Upper lobe of left lung (tissue), 6 donors: Measurements from ENCODE around the gene MAP2K5. TPM values are rescaled to one million over a fixed set of nuclear protein-coding genes. Genes with fewer than 3 reads are reported as not detected.

ENCODE experiments used
- ATAC-seq, 2 donors: fragments of 200-7000 bp; cut with Tn5 transposase; one replicate each; pipeline ENCODE4 v1.9.1; 2022; ENCODE audit warnings: mild to moderate bottlenecking in 2 of 2, moderate library complexity in 2 of 2; ENCODE audit not compliant: low FRiP score in 2 of 2
- DNase-seq, 2 donors: peaks; one replicate each; pipeline ENCODE4 v3.0.0-alpha.2; 2019 to 2020
- H3K27ac ChIP-seq, 4 donors: fragments of 200-600 bp; sonication (generic); one replicate each; pipeline ENCODE4 v1.5.1; 2016 to 2019
- H3K27me3 ChIP-seq, 4 donors: fragments of 200-600 bp; sonication (generic); one replicate each; pipeline ENCODE4 v1.5.1; 2017 to 2019
- H3K36me3 ChIP-seq, 4 donors: fragments of 200-600 bp; sonication (generic); one replicate each; pipeline ENCODE4 v1.5.1; 2016 to 2019
- H3K4me1 ChIP-seq, 4 donors: fragments of 200-600 bp; sonication (generic); one replicate each; pipeline ENCODE4 v1.5.1; 2018 to 2019
- H3K4me3 ChIP-seq, 4 donors: fragments of 200-600 bp; sonication (generic); one replicate each; pipeline ENCODE4 v1.5.1; 2017 to 2019; ENCODE audit warnings: mild to moderate bottlenecking in 2 of 4, moderate library complexity in 1 of 4
- H3K9me3 ChIP-seq, 4 donors: fragments of 200-600 bp; sonication (generic); one replicate each; pipeline ENCODE4 v1.5.1; 2018 to 2019
- CTCF ChIP-seq, 6 experiments: fragments of 450-650 bp in 4 of 6; fragments of 200-600 bp in 2 of 6; sonication (generic) in 2 of 6; IDR thresholded peaks; one replicate each; pipeline ENCODE4 v1.5.1; 2016 to 2019; ENCODE audit warnings: antibody characterized with exemption in 6 of 6
- EP300 ChIP-seq, 4 donors: sonication (generic); formaldehyde crosslinking; IDR thresholded peaks; one replicate each; pipeline ENCODE4 v1.5.1; 2017; ENCODE audit warnings: antibody characterized with exemption in 4 of 4, control low read depth in 2 of 4
- POLR2A ChIP-seq, 4 donors: fragments of 450-650 bp; IDR thresholded peaks; one replicate each; pipeline ENCODE4 v1.5.1; 2016 to 2017; ENCODE audit warnings: antibody characterized with exemption in 4 of 4, mild to moderate bottlenecking in 2 of 4
- POLR2AphosphoS5 ChIP-seq, 2 donors: sonication (generic); formaldehyde crosslinking; IDR thresholded peaks; one replicate each; pipeline ENCODE4 v1.5.1; 2017; ENCODE audit warnings: antibody characterized with exemption in 2 of 2
- WGBS, 2 donors: methylation state at CpG; one replicate each; pipeline ENCODE4 v1.1.5; 2017 to 2018; 5-methylcytosine and 5-hydroxymethylcytosine counted together
- total RNA-seq, 6 donors: library from RNA; depleted of rRNA in 4 of 6; stranded (reverse); fragments of >200 nt in 4 of 6; gene quantifications; one replicate each; pipeline versions ENCODE4 v1.1.0 to v1.2.1, GENCODE V29; 2016 to 2021
- donor health status: DM: no; HTN: no; CAD: no; lungs with moderate emphysema.
- donor health status: DM: no; HTN: yes; CAD: no; lungs with severe emphysema.

MAP2K5 gene
- total RNA-seq, 6 donors from 2014 or later, result 7.8 to 25.6 (median 16.0) TPM

- Histone ChIP-seq H3K4me1 (peaks cover 7 to 17% (median 13%) of the 10 kb centered on the region in 4 donors), H3K27ac (no peak overlapping the region), H3K9me3 (no peaks in the 10 kb centered on the region), H3K36me3 (peaks cover 0 to 3% (median 0%) of the 10 kb centered on the region in 4 donors), H3K4me3 (no peak overlapping the region), H3K27me3 (no peaks in the 10 kb centered on the region)
- no peak for TF ChIP-seq POLR2A (IDR thresholded peaks at IDR 0.05)
- DNase-seq, result no peak
- 40 to 82% methylated on average over 1 of the region's 1 CpG for WGBS, 2 donors
- ATAC-seq, result no peak
Observed at GRCh38 chr15:67744331-67745072, 202.0 kb downstream of the MAP2K5 start.

GRCh38 chr15:67745073-67746006 is 202.8 kb downstream of the MAP2K5 start:
- WGBS, 2 donors, result 85 to 86% methylated on average over 4 of the region's 4 CpGs
- no peak overlapping the region for H3K27ac ChIP-seq
- DNase-seq (no peak), ATAC-seq (no peak)
- H3K9me3 ChIP-seq, result no peaks in the 10 kb centered on the region
- H3K36me3 ChIP-seq, result peaks cover 0 to 3% (median 0%) of the 10 kb centered on the region in 4 donors
- no peaks in the 10 kb centered on the region for H3K27me3 ChIP-seq
- H3K4me1 ChIP-seq, result peaks cover 7 to 17% (median 13%) of the 10 kb centered on the region in 4 donors
- no peak overlapping the region for H3K4me3 ChIP-seq
- no peak for TF ChIP-seq CTCF (IDR thresholded peaks at IDR 0.05)
- TF ChIP-seq POLR2A (IDR thresholded peaks at IDR 0.05), result no peak
- no peak for TF ChIP-seq POLR2AphosphoS5 (IDR thresholded peaks at IDR 0.05)

- Histone ChIP-seq H3K4me1 (peaks cover 7 to 17% (median 13%) of the 10 kb centered on the region in 4 donors), H3K27me3 (no peaks in the 10 kb centered on the region), H3K9me3 (no peaks in the 10 kb centered on the region), H3K27ac (no peak overlapping the region), H3K36me3 (peaks cover 0 to 3% (median 0%) of the 10 kb centered on the region in 4 donors), H3K4me3 (no peak overlapping the region)
- ATAC-seq (peak in 1 of 2 donors; percentile 84), DNase-seq (no peak)
- no peak for TF ChIP-seq EP300 (IDR thresholded peaks at IDR 0.05)
- no peak for TF ChIP-seq POLR2A (IDR thresholded peaks at IDR 0.05)
- TF ChIP-seq POLR2AphosphoS5 (IDR thresholded peaks at IDR 0.05), result no peak
- TF ChIP-seq CTCF (IDR thresholded peaks at IDR 0.05), result no peak
- 43% methylated on average over 1 of the region's 1 CpG for WGBS, 2 donors
Observed at GRCh38 chr15:67746022-67746421, 203.5 kb downstream of the MAP2K5 start.

- no peak for ATAC-seq
- H3K36me3 ChIP-seq, result peaks cover 0 to 3% (median 0%) of the 10 kb centered on the region in 4 donors
- H3K4me3 ChIP-seq, result no peak overlapping the region
- WGBS, 2 donors, result 66 to 67% methylated on average over 4 of the region's 4 CpGs
- H3K27me3 ChIP-seq, result no peaks in the 10 kb centered on the region
- H3K4me1 ChIP-seq, result peaks cover 7 to 17% (median 13%) of the 10 kb centered on the region in 4 donors
- H3K27ac ChIP-seq, result no peak overlapping the region
- H3K9me3 ChIP-seq, result no peaks in the 10 kb centered on the region
- no peak for DNase-seq
- TF ChIP-seq POLR2A (IDR thresholded peaks at IDR 0.05), result no peak
- no peak for TF ChIP-seq POLR2AphosphoS5 (IDR thresholded peaks at IDR 0.05)
- no peak for TF ChIP-seq EP300 (IDR thresholded peaks at IDR 0.05)
Observed at GRCh38 chr15:67746450-67746849, 203.9 kb downstream of the MAP2K5 start.

GRCh38 chr15:67747921-67748320 is 205.4 kb downstream of the MAP2K5 start:
- Histone ChIP-seq H3K9me3 (no peaks in the 10 kb centered on the region), H3K27me3 (no peaks in the 10 kb centered on the region), H3K4me1 (peaks cover 7 to 17% (median 13%) of the 10 kb centered on the region in 4 donors), H3K36me3 (peaks cover 0 to 3% (median 0%) of the 10 kb centered on the region in 4 donors), H3K27ac (no peak overlapping the region), H3K4me3 (no peak overlapping the region)
- WGBS, 2 donors, result 99% methylated on average over 3 of the region's 3 CpGs
- TF ChIP-seq CTCF (IDR thresholded peaks at IDR 0.05) (no peak), POLR2A (IDR thresholded peaks at IDR 0.05) (no peak), POLR2AphosphoS5 (IDR thresholded peaks at IDR 0.05) (no peak), EP300 (IDR thresholded peaks at IDR 0.05) (no peak)
- no peak for ATAC-seq
- DNase-seq, result no peak
